Measurements from ENCODE around the gene LHFPL3. TPM values are rescaled to one million over a fixed set of nuclear protein-coding genes. Genes with fewer than 3 reads are reported as not detected.
"Not testable (repeated sequence)": the region's sequence is repeated elsewhere in the genome, so short reads cannot be mapped to it uniquely, and the experiment has no call there.

LHFPL3 gene
- not detected for total RNA-seq

- peak in 1 of 3 donors; percentile 39 for DNase-seq
- Histone ChIP-seq H3K4me3 (peak within 1 kb of the TSS in 2 of 4 donors; percentile 1 to 21), H3K36me3 (no peaks in the 10 kb centered on the region), H3K9me3 (no peaks in the 10 kb centered on the region), H3K27me3 (peaks cover 0 to 15% of the 10 kb centered on the region in 2 donors), H3K27ac (no peak within 1 kb of the TSS), H3K4me1 (peaks cover 0 to 15% (median 0%) of the 10 kb centered on the region in 4 donors)
- TF ChIP-seq CTCF (IDR thresholded peaks at IDR 0.05) (no peak), POLR2A (IDR thresholded peaks at IDR 0.05) (no peak)
Observed at GRCh38 chr7:104328296-104328969, at the start of gene LHFPL3. LHFPL3 (plus strand) TSS chr7:104328603.

- H3K36me3 ChIP-seq, H3K27me3 ChIP-seq, H3K4me3 ChIP-seq, H3K9me3 ChIP-seq, H3K4me1 ChIP-seq, DNase-seq, H3K27ac ChIP-seq: not testable (repeated sequence)
Observed at GRCh38 chr7:104281685-104282084, 46.7 kb upstream of the LHFPL3 start.

- H3K27me3 ChIP-seq: no peaks in the 10 kb centered on the region
- H3K4me3 ChIP-seq: no peak overlapping the region
- H3K27ac ChIP-seq: no peak overlapping the region
- no peaks in the 10 kb centered on the region for H3K4me1 ChIP-seq
- DNase-seq: no peak
- H3K9me3 ChIP-seq: no peaks in the 10 kb centered on the region
- TF ChIP-seq CTCF (IDR thresholded peaks at IDR 0.05): no peak
- TF ChIP-seq POLR2A (IDR thresholded peaks at IDR 0.05): no peak
- no peaks in the 10 kb centered on the region for H3K36me3 ChIP-seq
Observed at GRCh38 chr7:104286839-104287238, 41.6 kb upstream of the LHFPL3 start.

GRCh38 chr7:104288137-104288536, 40.3 kb upstream of the LHFPL3 start:
- no peak overlapping the region for H3K4me3 ChIP-seq
- H3K27ac ChIP-seq: no peak overlapping the region
- H3K27me3 ChIP-seq: no peaks in the 10 kb centered on the region
- TF ChIP-seq POLR2A (IDR thresholded peaks at IDR 0.05) (no peak), CTCF (IDR thresholded peaks at IDR 0.05) (no peak)
- H3K9me3 ChIP-seq: no peaks in the 10 kb centered on the region
- DNase-seq: no peak
- H3K36me3 ChIP-seq: no peaks in the 10 kb centered on the region
- H3K4me1 ChIP-seq: no peaks in the 10 kb centered on the region

- Histone ChIP-seq H3K4me1 (no peaks in the 10 kb centered on the region), H3K4me3 (no peak overlapping the region), H3K27ac (no peak overlapping the region), H3K27me3 (no peaks in the 10 kb centered on the region), H3K36me3 (no peaks in the 10 kb centered on the region), H3K9me3 (no peaks in the 10 kb centered on the region)
- no peak for DNase-seq
- TF ChIP-seq POLR2A (IDR thresholded peaks at IDR 0.05) (no peak), CTCF (IDR thresholded peaks at IDR 0.05) (no peak)
Observed at GRCh38 chr7:104294291-104294690, 34.1 kb upstream of the LHFPL3 start.

GRCh38 chr7:104296266-104296665, 32.1 kb upstream of the LHFPL3 start:
- DNase-seq: no peak
- no peak for TF ChIP-seq POLR2A (IDR thresholded peaks at IDR 0.05)
- no peak for TF ChIP-seq CTCF (IDR thresholded peaks at IDR 0.05)
- Histone ChIP-seq H3K27me3 (no peaks in the 10 kb centered on the region), H3K4me3 (no peak overlapping the region), H3K4me1 (no peaks in the 10 kb centered on the region), H3K9me3 (no peaks in the 10 kb centered on the region), H3K27ac (no peak overlapping the region), H3K36me3 (no peaks in the 10 kb centered on the region)

Measured in Peyer's patch (tissue), 4 donors.